Keratinocyte (primary cell): ENCODE data around the gene LSM10. TPM values are rescaled to one million over a fixed set of nuclear protein-coding genes. Genes with fewer than 3 reads are reported as not detected.

Experiments used
- DNase-seq: peaks from one replicate; pipeline ENCODE4 v3.0.0-alpha.2; 2011; ENCODE audit warnings: low read depth, missing footprints, low spot score
- FAIRE-seq: peaks from 2 replicates; lab custom pipeline; 2011; peaks lifted over from hg19 to GRCh38; lab: Jason Lieb, UNC
- H2AFZ ChIP-seq: 2 replicates; pipeline ENCODE4 v1.6.0; 2012; ENCODE audit warnings: low read length, control low read depth, inconsistent platforms; ENCODE audit not compliant: control insufficient read depth
- H3K27ac ChIP-seq: 2 replicates; pipeline ENCODE4 v1.5.1; 2011; ENCODE audit warnings: low read length; ENCODE audit not compliant: control insufficient read depth, insufficient read depth
- H3K27me3 ChIP-seq: 3 replicates; pipeline ENCODE4 v1.6.0; 2011; ENCODE audit warnings: low read length; ENCODE audit not compliant: control insufficient read depth, insufficient read depth; ENCODE audit errors: extremely low read depth
- H3K36me3 ChIP-seq, 2 experiments: 2 replicates in 1 of 2; 3 replicates in 1 of 2; pipeline ENCODE4 v1.5.1; 2011; ENCODE audit warnings: low read length in 2 of 2, mild to moderate bottlenecking in 1 of 2; ENCODE audit not compliant: control insufficient read depth in 2 of 2, insufficient read depth in 2 of 2; ENCODE audit errors: extremely low read depth in 1 of 2
- H3K4me1 ChIP-seq: 3 replicates; pipeline ENCODE4 v1.5.1; 2011; ENCODE audit warnings: low read length; ENCODE audit not compliant: control insufficient read depth, insufficient read depth; ENCODE audit errors: extremely low read depth
- H3K4me2 ChIP-seq: 3 replicates; pipeline ENCODE4 v1.6.0; 2011; ENCODE audit warnings: low read depth, low read length; ENCODE audit not compliant: control insufficient read depth, insufficient read depth; ENCODE audit errors: extremely low read depth
- H3K4me3 ChIP-seq, 3 experiments: fragments of 200-600 bp in 1 of 3; sonication (generic) in 1 of 3; 2 replicates in 2 of 3; 3 replicates in 1 of 3; pipeline ENCODE4 v1.5.1; 2011 to 2016; ENCODE audit warnings: low read length in 3 of 3, mild to moderate bottlenecking in 3 of 3, control low read depth in 2 of 3, inconsistent platforms in 1 of 3, low read depth in 1 of 3, mixed read lengths in 1 of 3, mixed run types in 1 of 3, moderate library complexity in 1 of 3; ENCODE audit not compliant: control insufficient read depth in 2 of 3, insufficient read depth in 2 of 3; ENCODE audit errors: extremely low read depth in 1 of 3
- H3K79me2 ChIP-seq: 2 replicates; pipeline ENCODE4 v1.6.0; 2012; ENCODE audit warnings: low read length; ENCODE audit not compliant: control insufficient read depth, insufficient read depth
- H3K9ac ChIP-seq: 3 replicates; pipeline ENCODE4 v1.6.0; 2011; ENCODE audit warnings: low read length; ENCODE audit not compliant: control insufficient read depth, insufficient read depth; ENCODE audit errors: extremely low read depth
- H3K9me1 ChIP-seq: 3 replicates; pipeline ENCODE4 v1.6.0; 2011; ENCODE audit warnings: low read length; ENCODE audit not compliant: control insufficient read depth, insufficient read depth; ENCODE audit errors: extremely low read depth
- H3K9me3 ChIP-seq: 2 replicates; pipeline ENCODE4 v1.5.1; 2012; ENCODE audit warnings: low read depth, low read length; ENCODE audit not compliant: control insufficient read depth
- H4K20me1 ChIP-seq: 3 replicates; pipeline ENCODE4 v1.6.0; 2011; ENCODE audit warnings: low read length; ENCODE audit not compliant: control insufficient read depth, insufficient read depth; ENCODE audit errors: extremely low read depth
- CTCF ChIP-seq, 3 experiments: IDR thresholded peaks in 1 of 3; conservative IDR thresholded peaks in 1 of 3; optimal IDR thresholded peaks in 1 of 3; 2 replicates in 2 of 3; 3 replicates in 1 of 3; pipeline versions ENCODE3 to v1.5.1; 2011; ENCODE audit warnings: low read length in 3 of 3, mild to moderate bottlenecking in 3 of 3, moderate library complexity in 2 of 3, control low read depth in 1 of 3, inconsistent platforms in 1 of 3; ENCODE audit not compliant: insufficient read depth in 2 of 3; ENCODE audit errors: extremely low read depth in 1 of 3
- EZH2 ChIP-seq: IDR thresholded peaks from one replicate; pipeline ENCODE4 v1.6.1; 2012; ENCODE audit warnings: inconsistent platforms, mild to moderate bottlenecking, low read length, moderate library complexity
- dilution Hi-C: fragments of 300-500 bp; cut with MboI; formaldehyde crosslinking; loops from one replicate; pipeline ENCODE4 v1.7.0; 2020; ENCODE audit warnings: low sequenced_read_pairs; ENCODE audit not compliant: extremely low pct_ligation_motif_present
- polyA plus RNA-seq, 5 experiments: library from polyadenylated mRNA; depleted of rRNA in 3 of 5; stranded (reverse) in 3 of 5; stranded (forward) in 1 of 5; unstranded in 1 of 5; fragments of >200 nt; gene quantifications; 1 replicate in 1 of 5; 2 replicates in 3 of 5; 3 replicates in 1 of 5; pipeline versions ENCODE4 v1.2.1 to v1.2.3, GENCODE V29; 2011 to 2012; ENCODE audit warnings: missing spikeins in 2 of 5, low read depth in 1 of 5, low replicate concordance in 1 of 5

Gene LSM10
- polyA plus RNA-seq, 1 donor (not counting 4 experiments of a cell fraction or from before 2014, with no cell fraction given) = 45.3 TPM

GRCh38 chr1:36419569-36419968, 21.9 kb upstream of the LSM10 start:
- peaks cover 11% of the 10 kb centered on the region for H3K4me1 ChIP-seq
- TF ChIP-seq EZH2 (no peak), CTCF (optimal IDR thresholded peaks at IDR 0.05 in 1 of 3, IDR thresholded peaks at IDR 0.05 in 1 of 3, conservative IDR thresholded peaks at IDR 0.05 in 1 of 3; ENCODE audit: extremely low read depth in 1 of 3, insufficient read depth in 2 of 3, low read length in 3 of 3) (no peak)
- FAIRE-seq = no peak
- H3K27me3 ChIP-seq = no peaks in the 10 kb centered on the region
- no peaks in the 10 kb centered on the region for H3K9me1 ChIP-seq
- no peaks in the 10 kb centered on the region for H3K9me3 ChIP-seq
- no peaks in the 10 kb centered on the region for H3K36me3 ChIP-seq
- H4K20me1 ChIP-seq = no peaks in the 10 kb centered on the region
- no peak overlapping the region for H2AFZ ChIP-seq
- no peak overlapping the region for H3K9ac ChIP-seq
- no peak overlapping the region for H3K4me2 ChIP-seq
- DNase-seq = no peak
- no peaks in the 10 kb centered on the region for H3K79me2 ChIP-seq
- dilution Hi-C loops = no loop called here
- H3K4me3 ChIP-seq = no peak overlapping the region
- no peak overlapping the region for H3K27ac ChIP-seq

- FAIRE-seq = no peak
- Histone ChIP-seq H4K20me1 (no peaks in the 10 kb centered on the region), H3K9me1 (no peaks in the 10 kb centered on the region), H3K36me3 (no peaks in the 10 kb centered on the region), H3K4me2 (no peak overlapping the region), H3K9me3 (no peaks in the 10 kb centered on the region), H3K4me1 (peaks cover 11% of the 10 kb centered on the region), H3K79me2 (no peaks in the 10 kb centered on the region), H3K27me3 (no peaks in the 10 kb centered on the region), H3K27ac (no peak overlapping the region), H3K4me3 (no peak overlapping the region), H2AFZ (no peak overlapping the region), H3K9ac (no peak overlapping the region)
- TF ChIP-seq EZH2 (no peak), CTCF (optimal IDR thresholded peaks at IDR 0.05 in 1 of 3, IDR thresholded peaks at IDR 0.05 in 1 of 3, conservative IDR thresholded peaks at IDR 0.05 in 1 of 3; ENCODE audit: extremely low read depth in 1 of 3, insufficient read depth in 2 of 3, low read length in 3 of 3) (no peak)
- dilution Hi-C loops = no loop called here
- no peak for DNase-seq
Observed at GRCh38 chr1:36419140-36419539, 21.4 kb upstream of the LSM10 start.
